GM12874 (cell line): ENCODE results near the gene NTNG2.

Experiments used
- CTCF ChIP-seq: IDR thresholded peaks from 2 replicates; pipeline ENCODE4 v1.5.1; 2011; ENCODE audit warnings: low read depth, mild to moderate bottlenecking, control low read depth, low read length, moderate library complexity; ENCODE audit not compliant: insufficient read depth

Gene NTNG2

GRCh38 chr9:132283863-132284262, 122.0 kb downstream of the NTNG2 start:
- no peak for TF ChIP-seq CTCF

- TF ChIP-seq CTCF, result no peak
Measured at GRCh38 chr9:132287256-132287760, 125.5 kb downstream of the NTNG2 start.

GRCh38 chr9:132288361-132288760, 126.5 kb downstream of the NTNG2 start:
- TF ChIP-seq CTCF, result no peak

GRCh38 chr9:132288966-132289365, 127.1 kb downstream of the NTNG2 start:
- TF ChIP-seq CTCF, result no peak

- TF ChIP-seq CTCF, result no peak
Measured at GRCh38 chr9:132293145-132293721, 131.4 kb downstream of the NTNG2 start.
